Measurements from ENCODE around the gene ZNF491.
"Not testable (repeated sequence)": the region's sequence is repeated elsewhere in the genome, so short reads cannot be mapped to it uniquely, and the experiment has no call there.

ZNF491 gene

DNA sequence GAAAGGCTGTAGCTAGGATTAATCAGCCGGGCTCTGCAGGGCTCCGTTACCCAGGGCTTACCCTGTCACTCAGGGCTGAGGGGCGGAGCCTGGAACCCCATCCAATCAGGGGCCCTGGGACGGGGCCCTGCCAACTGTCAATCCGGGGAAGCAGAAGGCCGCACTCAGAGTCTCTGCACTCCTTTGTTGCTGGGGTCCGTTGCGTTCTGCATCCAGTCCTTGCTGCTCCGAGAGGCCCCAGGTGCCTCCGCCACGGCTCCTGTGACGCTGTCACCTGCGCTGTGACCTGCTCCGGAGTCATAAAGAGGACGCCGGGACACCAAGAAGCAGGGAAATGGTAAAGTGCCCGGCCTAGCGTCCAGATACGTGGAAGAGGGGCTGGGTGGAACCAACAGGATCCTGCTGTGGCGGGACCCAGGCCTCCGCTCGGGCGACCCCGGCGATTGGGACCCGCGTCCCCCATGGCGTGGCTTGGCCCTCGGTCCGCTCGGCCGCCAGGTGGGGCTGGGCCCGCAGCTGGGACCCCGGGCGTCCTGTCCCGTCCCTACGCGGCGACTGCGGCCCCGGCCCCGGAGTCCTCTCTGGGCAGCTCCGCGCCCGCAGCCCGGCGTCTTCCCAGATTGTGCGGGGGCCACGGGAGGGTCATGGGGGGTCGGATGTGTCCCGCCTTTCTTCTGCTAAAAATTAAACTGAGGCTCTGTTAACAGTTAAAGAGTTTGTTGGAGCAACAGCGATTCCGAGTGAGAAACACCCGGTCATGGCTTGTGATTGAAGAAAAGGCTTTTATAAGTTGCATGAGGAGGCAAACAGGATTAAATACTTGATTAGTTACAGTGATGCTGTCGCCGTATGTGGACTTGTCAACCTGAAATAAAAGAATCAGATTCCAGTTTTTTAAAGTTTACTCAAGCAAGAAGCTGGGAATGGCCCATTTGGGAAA lies at the start of gene ZNF491:
ZNF491 (plus strand) TSS at position 133 of the 940 bp plus-strand sequence. CDS start 7,431 bp downstream, outside the sequence.
- DNase-seq, result peak; percentile 70

DNA sequence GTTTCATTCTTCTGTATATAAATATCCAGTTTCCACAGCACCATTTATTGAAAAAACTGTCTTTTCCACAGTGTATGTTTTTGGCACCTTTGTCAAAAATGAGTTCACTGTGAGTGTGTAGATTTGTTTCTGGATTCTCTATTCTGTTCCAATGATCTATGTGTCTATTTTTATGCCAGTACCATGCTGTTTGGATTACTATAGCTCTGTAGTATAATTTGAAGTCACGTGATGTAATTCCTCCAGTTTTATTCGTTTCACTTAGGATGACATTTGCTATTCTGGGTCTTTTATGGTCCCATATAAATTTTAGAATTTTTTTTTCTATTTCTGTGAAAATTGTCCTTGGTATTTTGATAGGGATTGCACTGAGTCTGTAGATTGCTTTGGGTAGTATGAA lies 48.6 kb upstream of the ZNF491 start:
- no peak for DNase-seq

DNA sequence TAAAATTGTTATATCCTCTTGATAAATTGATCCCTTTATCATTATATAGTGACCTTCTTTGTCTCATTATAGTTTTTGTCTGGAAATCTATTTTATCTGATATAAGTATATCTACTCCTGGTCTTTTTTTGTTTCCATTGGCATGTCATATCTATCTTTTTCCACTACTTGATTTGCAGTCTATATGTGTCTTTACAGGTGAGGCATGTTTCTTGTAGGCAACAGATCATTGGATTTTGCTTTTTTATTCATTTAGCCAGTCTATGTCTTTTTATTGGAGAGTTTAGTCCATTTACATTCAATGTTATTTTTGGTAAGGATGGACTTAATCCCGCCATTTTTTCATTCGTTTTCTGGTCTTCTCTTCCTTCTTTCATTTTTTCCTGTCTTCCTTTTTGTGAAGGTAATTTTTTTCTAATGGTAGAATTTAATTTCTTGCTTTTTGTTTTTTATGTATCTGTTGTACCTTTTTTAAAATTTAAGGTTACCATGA lies 46.0 kb upstream of the ZNF491 start:
- no peak for DNase-seq

DNA sequence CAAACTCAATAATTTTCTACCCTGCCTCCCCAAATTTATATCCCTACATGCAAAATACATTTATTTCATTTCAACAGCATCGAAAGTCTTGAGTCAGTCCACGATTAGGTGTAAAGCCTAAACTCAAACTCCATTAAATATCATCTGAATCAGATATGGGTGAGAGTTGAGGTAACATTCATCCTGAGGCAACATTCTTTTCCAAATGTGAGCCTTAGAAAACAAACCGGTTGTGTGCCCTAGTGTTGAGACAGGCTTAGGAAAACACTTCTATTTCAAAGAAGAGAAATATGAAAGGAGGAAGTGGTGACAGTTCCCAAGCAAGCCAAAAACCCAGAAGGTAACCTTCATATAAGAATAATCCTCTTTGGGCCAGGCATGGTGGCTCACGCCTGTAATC lies 43.7 kb upstream of the ZNF491 start:
- no peak for DNase-seq

DNA sequence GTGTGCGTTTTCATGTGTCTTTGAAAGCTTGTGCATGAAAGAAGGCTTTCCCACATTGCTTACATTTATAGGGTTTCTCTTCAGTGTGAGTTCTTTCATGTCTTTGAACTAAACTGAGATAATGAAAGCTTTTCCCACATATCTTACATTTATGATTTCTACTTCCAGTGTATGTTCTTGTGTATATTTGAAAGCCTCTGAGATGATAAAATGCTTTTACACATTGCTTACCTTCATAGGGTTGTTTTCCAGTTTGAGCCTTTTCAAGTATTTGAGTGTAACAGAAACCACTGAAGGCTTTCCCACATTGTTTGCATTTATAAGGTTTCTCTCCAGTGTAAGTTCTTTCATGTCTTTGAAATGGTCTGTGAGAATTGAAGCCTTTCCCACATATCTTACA lies 41.4 kb upstream of the ZNF491 start:
- DNase-seq, result no peak

DNA sequence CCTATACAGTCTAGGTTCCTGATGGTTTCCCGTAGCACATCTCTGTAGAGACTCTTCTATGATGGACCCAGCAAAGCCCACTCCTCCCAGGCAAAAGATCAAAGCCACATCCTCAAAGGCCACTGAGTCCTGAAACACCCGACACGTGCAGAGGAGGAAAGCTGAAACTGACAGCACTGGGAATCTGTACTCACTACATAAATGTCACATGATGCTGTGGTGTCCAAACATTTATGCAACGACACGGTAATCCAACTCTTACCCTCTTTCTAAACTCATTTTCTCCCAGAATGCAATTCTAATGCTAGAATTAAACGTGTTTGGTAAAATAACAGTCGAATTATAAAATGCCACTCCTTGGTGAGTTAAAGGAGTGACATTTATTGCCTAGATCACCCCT lies 38.5 kb upstream of the ZNF491 start:
- DNase-seq, result no peak

DNA sequence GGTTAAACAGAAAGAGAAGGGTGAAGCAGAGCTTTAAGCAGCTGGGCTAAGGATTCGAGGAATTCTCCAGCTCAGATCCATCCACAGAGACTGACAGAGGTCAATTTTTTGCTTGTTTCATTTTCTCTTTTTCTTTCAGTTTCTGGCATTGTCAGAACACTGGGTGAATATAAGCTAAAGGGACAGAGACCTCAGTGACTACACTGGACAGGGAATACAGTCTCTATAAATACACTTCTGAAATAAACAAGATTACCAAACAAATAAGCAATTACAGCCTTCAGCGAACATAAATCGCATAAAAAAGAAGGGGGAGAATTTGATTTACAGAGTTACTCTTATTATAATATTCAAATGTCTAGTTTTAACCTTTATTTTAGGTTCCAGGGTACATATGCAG lies 35.2 kb upstream of the ZNF491 start:
- DNase-seq, result no peak

DNA sequence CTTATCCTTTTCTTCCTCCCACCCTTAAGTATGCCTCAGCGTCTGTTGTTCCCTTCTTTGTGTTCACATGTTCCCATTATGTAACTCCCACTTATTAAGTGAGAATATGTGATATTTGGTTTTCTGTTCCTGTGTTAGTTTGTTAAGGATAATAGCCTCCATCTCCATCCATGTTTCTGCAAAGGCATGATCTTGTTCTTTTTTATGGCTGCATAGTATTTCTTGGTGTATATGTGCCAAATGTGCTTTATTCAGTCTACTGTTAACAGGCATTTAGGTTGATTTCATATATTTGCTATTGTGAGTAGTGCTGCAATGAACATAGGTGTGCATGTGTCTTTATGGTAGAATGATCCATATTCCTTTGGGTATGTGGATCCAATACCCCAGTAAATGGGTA lies 34.7 kb upstream of the ZNF491 start:
- no peak for DNase-seq

DNA sequence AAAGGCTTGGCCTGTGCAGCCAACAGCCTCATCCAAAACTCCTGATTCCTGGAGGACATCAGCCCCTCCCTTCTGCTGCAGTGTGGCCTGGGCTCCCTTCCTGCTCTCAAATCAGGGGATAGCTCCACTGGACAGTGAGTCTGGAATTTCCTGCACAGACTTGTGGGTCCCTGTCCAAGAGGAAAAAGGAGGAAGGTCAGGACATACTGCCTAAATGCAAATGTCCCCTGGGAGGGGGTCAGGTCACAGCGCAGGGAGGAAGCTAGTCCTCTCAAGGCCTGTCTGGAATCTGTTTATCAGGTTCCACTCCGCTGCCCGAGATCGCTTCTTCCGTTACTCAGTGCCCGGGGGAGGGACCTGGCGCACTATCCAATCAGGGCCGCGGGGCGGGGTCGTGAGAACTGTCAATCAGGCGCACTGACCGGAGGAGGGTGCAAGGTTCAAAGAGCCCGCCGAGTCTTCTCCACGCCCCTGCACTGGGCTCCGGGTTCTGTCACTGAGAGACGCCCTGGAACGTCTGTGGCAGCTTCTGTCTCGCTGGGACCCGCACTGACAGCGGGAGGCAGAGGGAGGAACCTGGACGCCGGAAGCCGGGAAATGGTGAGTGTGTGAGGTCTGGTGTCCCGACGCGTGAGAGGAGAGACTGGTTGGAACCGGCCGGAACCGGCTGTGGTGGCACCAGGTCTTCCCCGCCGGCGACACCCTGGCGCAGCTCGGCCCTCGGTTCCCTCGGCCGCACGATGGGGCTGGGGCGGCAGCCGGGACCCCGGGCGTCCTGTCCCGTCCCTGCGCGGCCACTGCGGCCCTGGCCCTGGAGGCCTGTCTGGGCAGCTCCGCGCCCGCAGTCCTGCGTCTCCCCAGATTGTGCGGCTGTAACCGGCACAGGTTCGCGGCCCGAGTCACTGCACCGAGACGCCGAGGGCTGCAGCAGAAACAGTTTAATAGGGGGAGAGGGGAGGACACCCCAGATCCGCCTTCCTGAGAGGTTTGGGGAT lies 31.4 kb upstream of the ZNF491 start, which contains the start of gene ZNF441:
ZNF441 (plus strand) TSS at position 404 of the 995 bp plus-strand sequence; CDS start at position 598, 194 bp downstream.
- DNase-seq, result peak; percentile 50

DNA sequence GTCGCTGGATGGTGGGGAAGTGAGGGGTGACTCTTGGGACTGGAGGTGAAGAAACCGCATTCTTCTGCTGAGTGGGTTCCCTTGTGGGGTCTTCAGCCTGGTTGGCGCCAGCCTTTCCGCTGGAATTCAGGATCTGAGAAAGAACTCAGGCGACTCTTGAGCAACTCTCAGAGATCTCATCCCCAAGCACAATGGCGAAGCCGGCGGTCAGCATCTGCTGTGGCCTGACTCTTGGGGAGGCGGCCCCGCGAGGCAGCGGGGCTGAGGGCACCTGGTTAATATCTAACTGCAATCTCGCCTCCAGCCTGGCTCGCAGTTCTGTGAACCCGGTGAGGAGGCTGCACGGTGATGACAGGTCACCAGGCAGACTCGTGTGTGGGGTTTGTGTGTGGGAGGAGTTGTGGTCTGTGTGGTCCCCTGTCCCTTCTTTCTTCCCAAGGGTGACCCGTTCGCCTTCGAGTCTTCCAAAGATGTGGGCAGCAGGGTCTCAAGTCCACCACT lies 30.6 kb upstream of the ZNF491 start:
- DNase-seq, result no peak

DNA sequence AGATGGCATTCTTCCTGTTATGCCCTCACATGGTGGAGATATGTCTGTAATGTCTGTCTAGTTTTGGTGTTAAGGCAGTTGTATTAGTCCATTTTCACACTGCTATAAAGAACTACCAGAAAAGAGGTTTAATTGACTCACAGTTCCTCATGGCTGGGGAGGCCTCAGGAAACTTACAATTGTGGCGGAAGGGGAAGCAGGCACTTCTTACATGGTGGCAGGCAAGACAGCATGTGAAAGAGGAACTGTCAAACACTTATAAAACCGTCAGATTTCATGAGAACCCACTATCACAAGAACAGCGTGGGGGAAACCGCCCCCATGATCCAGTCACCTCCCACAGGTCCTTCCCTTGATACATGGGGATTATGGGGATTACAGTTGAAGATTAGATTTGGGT lies 28.3 kb upstream of the ZNF491 start:
- DNase-seq, result no peak

DNA sequence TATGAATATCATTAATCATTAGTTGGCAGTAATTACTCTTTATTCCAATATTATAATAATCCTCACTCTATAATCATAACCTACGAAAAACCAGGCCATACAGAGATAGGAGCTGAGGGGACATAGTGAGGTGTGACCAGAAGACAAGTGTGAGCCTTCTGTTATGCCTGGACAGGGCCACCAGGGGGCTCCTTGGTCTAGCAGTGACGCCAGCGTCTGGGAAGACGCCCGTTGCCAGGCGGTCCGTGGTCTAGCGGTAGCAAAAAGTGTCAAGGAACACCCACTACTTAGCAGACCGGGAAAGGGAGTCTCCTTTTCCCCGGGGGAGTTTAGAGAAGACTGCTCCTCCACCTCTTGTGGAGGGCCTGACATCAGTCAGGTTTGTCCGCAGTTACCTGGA lies 26.8 kb upstream of the ZNF491 start:
- DNase-seq, result not testable (repeated sequence)

DNA sequence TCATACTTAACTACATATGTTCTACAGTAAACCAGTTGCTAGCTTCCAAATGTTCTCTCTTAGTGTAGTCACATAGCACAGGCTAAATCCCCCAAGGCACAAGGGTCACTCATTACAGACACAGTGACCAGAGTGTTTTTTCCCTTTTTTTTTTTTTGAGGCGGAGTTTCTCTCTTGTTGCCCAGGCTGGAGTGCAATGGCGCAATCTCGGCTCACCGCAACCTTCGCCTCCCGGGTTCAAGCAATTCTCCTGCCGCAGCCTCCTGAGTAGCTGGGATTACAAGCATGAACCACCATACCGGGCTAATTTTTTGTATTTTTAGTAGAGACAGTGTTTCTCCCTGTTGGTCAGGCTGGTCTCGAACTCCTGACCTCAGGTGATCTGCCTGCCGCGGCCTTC lies 21.7 kb upstream of the ZNF491 start:
- DNase-seq, result not testable (repeated sequence)

DNA sequence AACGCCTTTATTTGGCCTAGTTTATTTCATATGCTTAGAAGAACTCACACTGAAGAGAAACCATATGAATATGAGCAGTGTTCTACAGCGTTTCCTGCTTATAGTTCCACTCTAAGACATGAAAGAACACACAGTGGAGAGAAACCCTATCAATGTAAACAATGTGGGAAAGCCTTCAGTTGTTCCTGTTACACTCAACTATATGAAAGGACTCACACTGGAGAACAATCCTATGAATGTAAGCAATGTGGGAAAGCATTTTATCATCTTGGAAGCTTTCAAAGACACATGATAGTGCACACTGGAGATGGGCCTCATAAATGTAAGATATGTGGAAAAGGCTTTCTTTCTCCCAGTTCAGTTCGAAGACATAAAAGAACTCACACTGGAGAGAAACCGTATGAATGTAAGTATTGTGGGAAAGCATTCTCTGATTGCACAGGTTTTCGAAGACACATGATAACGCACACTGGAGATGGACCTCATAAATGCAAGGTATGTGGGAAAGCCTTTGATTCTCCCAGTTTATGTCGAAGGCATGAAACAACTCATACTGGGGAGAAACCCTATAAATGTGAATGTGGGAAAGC lies 17.8 kb upstream of the ZNF491 start:
- no peak for DNase-seq

DNA sequence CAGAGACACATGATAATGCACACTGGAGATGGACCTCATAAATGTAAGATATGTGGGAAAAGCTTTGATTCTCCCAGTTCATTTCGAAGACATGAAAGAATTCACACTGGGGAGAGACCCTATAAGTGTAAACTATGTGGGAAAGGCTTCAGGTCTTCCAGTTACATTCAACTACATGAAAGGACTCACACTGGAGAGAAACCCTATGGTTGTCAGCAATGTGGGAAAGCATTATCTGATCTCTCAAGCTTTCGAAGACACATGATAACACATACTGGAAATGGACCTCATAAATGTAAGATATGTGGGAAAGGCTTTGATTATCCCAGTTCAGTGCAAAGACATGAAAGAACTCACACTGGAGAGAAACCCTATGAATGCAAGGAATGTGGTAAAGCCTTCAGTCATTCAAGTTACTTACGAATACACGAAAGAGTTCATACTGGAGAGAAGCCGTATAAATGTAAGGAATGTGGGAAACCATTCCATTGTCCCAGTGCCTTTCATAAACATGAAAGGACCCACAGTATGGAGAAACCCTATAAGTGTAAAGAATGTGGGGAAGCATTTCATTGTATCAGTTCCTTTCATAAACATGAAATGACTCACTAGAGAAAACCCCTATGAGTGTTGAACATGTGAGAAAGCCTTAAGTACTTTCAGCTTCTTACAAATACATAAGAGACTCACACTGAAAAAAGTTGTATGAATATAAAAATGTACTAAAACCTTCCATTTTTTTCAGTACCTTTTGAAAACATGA lies 16.8 kb upstream of the ZNF491 start:
- no peak for DNase-seq

DNA sequence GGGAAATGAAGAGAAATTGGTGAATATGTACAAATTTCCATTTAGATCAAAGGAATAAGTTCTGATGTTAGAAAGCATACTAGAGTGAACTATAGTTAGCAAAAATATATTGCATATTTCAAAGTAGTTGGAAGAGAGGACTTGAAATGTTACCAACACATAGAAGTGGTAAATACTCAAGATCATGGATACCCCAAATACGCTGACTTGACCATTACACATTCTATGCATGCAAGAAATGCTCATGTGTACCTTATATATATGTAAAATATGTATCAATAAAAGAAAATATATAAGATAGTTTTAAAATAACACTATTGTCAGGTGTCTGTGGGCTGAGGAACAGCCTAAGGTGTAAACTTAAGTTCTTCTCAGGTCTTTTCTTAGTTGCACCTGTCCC lies 14.6 kb upstream of the ZNF491 start:
- DNase-seq, result no peak

DNA sequence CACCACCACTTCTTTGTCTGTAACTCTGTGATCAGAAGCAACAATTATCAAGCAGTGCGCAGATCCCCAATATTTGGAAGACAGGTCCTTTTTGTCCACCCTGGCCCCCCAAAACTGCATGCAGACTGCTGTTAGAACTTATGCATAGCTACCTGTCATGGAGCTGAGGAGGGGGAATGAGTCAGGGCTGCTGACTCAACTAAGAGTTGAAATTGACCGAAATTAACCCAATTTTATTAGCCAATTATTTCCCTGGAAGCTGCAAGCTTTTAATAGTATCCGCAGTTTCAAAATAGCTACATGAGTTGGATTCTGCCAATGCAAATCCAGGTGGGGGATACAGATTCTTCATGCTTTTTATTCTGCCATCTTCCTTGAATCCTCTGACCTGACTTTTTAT lies 14.0 kb upstream of the ZNF491 start:
- no peak for DNase-seq

DNA sequence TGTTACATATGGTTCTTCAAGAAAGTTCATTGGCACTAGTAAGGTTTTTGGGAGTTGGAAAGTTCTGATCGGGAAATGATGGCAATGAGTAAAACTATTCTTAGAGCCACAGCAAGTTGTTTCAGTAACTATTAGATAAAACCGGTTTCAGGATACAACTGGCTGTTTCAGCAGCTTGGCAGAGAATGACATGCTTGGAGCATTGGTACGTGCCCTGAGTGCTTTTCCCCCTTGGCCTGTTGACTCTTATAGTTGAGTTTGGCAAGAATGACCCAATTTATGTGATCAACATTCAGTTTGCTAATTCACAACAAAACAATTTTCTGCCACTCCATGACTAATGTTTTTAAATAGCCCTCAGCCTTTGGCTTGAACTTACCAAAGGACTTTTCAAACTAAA lies 10.8 kb upstream of the ZNF491 start:
- DNase-seq, result no peak

DNA sequence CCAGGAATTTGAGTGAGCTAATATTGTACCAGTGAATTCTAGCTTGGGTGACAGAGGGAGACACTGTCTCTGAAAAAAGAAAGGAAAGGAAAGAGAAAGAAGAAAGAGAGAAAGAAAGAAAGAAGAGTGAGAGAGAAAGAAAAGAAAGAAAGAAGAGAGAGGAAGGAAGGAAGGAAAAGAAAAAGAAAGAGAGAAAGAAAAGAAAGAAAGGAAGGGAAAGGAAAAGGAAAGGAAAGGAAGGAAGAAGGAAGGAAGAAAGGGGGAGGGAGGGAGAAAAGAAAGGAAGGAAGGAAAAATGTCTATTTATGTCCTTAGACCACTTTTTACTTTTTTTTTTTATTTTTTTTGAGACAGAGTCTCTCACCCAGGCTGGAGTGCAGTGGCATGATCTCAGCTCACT lies 5.4 kb upstream of the ZNF491 start:
- DNase-seq, result no peak

DNA sequence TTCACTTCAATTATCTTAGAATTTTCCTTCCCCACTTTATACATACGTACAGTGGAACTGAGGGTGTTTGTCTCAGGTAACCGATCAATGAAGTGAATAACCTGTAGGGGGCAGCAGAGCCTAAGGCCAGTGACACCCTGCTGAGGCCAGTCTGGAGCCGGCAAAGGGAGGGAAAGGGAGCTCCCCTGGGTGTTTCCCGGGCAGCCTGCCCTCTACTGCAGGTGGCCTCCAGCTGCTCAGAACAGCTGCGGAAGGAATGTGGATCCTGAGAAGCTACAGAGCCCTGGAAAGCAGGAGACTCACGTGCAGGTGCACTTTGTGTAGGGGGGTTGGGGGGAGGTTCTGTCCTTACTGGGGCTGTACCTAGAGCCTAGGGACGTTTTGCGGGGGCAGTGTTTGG lies 832 bp upstream of the ZNF491 start:
- peak; percentile 40 for DNase-seq

DNA sequence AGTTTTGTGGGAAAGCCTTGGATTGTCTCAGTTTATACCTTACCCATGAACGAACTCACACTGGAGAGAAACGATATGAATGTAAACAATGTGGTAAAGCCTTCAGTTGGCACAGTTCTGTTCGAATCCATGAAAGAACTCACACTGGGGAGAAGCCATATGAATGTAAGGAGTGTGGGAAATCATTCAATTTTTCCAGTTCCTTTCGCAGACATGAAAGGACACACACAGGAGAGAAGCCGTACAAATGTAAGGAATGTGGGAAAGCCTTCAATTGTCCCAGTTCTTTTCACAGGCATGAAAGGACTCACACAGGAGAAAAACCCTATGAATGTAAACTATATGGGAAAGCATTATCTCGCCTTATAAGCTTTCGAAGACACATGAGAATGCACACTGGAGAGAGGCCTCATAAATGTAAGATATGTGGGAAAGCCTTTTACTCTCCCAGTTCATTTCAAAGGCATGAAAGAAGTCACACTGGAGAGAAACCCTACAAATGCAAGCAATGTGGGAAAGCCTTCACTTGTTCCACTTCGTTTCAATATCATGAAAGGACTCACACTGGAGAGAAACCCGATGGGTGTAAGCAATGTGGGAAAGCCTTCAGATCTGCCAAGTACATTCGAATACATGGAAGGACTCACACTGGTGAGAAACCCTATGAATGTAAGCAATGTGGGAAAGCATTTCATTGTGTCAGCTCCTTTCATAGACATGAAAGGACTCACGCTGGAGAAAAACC lies 8.2 kb downstream of the ZNF491 start:
- DNase-seq, result no peak

Measured in 8988T (cell line).